HG02571 (cell line): Measurements from ENCODE around the gene EMP2.
"Not testable (repeated sequence)": the region's sequence is repeated elsewhere in the genome, so short reads cannot be mapped to it uniquely, and the experiment has no call there.

Source experiments
- ATAC-seq: cut with Tn5 transposase; IDR thresholded peaks from one replicate; pipeline ENCODE4 v1.9.1; 2021; ENCODE audit warnings: mild to moderate bottlenecking, moderate library complexity; ENCODE audit not compliant: unreplicated experiment

EMP2 gene

GRCh38 chr16:10579965-10580882, at the start of gene EMP2:
Gene EMP2, minus strand, starts transcription at chr16:10580598. Its CDS starts 32,981 bp downstream, at chr16:10547617.
- no peak for ATAC-seq

- ATAC-seq = no peak
Observed at GRCh38 chr16:10629592-10629963, 49.2 kb upstream of the EMP2 start.

- ATAC-seq = no peak
Observed at GRCh38 chr16:10625595-10626357, 45.4 kb upstream of the EMP2 start.

GRCh38 chr16:10624527-10624926, 44.1 kb upstream of the EMP2 start:
- ATAC-seq = no peak

- ATAC-seq = no peak
Observed at GRCh38 chr16:10623059-10623458, 42.7 kb upstream of the EMP2 start.

GRCh38 chr16:10622036-10622921, 41.9 kb upstream of the EMP2 start:
- no peak for ATAC-seq

GRCh38 chr16:10621216-10621949, 41.0 kb upstream of the EMP2 start:
- ATAC-seq = not testable (repeated sequence)

GRCh38 chr16:10620120-10620519, 39.7 kb upstream of the EMP2 start:
- ATAC-seq = no peak

- no peak for ATAC-seq
Observed at GRCh38 chr16:10619271-10619849, 39.0 kb upstream of the EMP2 start.

GRCh38 chr16:10618710-10619209, 38.4 kb upstream of the EMP2 start:
- no peak for ATAC-seq

GRCh38 chr16:10617662-10618420, 37.4 kb upstream of the EMP2 start:
- no peak for ATAC-seq

GRCh38 chr16:10616756-10617640, 36.6 kb upstream of the EMP2 start:
- ATAC-seq = no peak

GRCh38 chr16:10616419-10616755, 36.0 kb upstream of the EMP2 start:
- no peak for ATAC-seq

GRCh38 chr16:10614685-10615084, 34.3 kb upstream of the EMP2 start:
- no peak for ATAC-seq

GRCh38 chr16:10613785-10614485, 33.5 kb upstream of the EMP2 start:
- no peak for ATAC-seq

- ATAC-seq = no peak
Observed at GRCh38 chr16:10612649-10613179, 32.3 kb upstream of the EMP2 start.

GRCh38 chr16:10611825-10612342, 31.5 kb upstream of the EMP2 start:
- no peak for ATAC-seq
